Measurements from ENCODE around the gene LRFN2. TPM values are rescaled to one million over a fixed set of nuclear protein-coding genes. Genes with fewer than 3 reads are reported as not detected.

LRFN2 gene
- total RNA-seq, 2 donors from 2014 or later, result 0.62 TPM; not detected in 1

DNA sequence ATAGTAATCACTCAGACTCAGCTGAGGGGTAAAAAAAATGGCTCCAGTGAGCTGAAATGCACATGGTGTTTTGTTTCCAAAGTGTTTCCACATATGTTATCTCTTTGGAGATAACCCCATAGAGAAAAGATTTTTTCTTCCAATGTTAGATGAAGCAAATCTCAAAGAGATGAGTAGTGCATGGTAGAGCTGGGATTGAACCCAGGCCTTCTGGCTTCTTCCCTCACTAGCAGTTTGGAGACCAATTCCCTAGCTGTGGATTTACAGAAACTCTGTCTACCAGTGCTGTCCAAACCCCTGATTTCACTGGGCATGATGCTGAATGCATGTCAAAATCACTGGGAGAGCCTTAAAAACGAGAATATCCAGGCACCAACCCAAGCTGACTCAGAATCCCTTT is 165.1 kb downstream of the LRFN2 start:
- whole genome bisulfite sequencing, result 73% methylated on average over 1 of the region's 1 CpG
- TF ChIP-seq, protein P1, sequence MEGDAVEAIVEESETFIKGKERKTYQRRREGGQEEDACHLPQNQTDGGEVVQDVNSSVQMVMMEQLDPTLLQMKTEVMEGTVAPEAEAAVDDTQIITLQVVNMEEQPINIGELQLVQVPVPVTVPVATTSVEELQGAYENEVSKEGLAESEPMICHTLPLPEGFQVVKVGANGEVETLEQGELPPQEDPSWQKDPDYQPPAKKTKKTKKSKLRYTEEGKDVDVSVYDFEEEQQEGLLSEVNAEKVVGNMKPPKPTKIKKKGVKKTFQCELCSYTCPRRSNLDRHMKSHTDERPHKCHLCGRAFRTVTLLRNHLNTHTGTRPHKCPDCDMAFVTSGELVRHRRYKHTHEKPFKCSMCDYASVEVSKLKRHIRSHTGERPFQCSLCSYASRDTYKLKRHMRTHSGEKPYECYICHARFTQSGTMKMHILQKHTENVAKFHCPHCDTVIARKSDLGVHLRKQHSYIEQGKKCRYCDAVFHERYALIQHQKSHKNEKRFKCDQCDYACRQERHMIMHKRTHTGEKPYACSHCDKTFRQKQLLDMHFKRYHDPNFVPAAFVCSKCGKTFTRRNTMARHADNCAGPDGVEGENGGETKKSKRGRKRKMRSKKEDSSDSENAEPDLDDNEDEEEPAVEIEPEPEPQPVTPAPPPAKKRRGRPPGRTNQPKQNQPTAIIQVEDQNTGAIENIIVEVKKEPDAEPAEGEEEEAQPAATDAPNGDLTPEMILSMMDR (IDR thresholded peaks at IDR 0.05), result no peak
- TF ChIP-seq POLR2A (IDR thresholded peaks at IDR 0.05) (no peak), POLR2AphosphoS5 (IDR thresholded peaks at IDR 0.05) (no peak)
- intact Hi-C loops (cut with DNase I), result no loop called here
- Histone ChIP-seq H3K27me3 (replicated peaks; ENCODE audit: insufficient read depth) (no peaks in the 10 kb centered on the region), H3K9me3 (no peaks in the 10 kb centered on the region), H3K27ac (no peak overlapping the region), H3K4me1 (replicated peaks) (no peaks in the 10 kb centered on the region), H3K4me3 (no peak overlapping the region), H3K36me3 (no peaks in the 10 kb centered on the region)
- no peak for DNase-seq (ENCODE audit: low spot score)

GRCh38 chr6:40419946-40420728 is 167.0 kb downstream of the LRFN2 start:
- DNase-seq (ENCODE audit: low spot score), result no peak
- WGBS, result 92% methylated on average over 17 of the region's 17 CpGs
- TF ChIP-seq POLR2AphosphoS5 (IDR thresholded peaks at IDR 0.05) (no peak), POLR2A (IDR thresholded peaks at IDR 0.05) (no peak)
- TF ChIP-seq, protein P1 (IDR thresholded peaks at IDR 0.05), result no peak
- no peaks in the 10 kb centered on the region for H3K9me3 ChIP-seq
- H3K27ac ChIP-seq, result no peak overlapping the region
- H3K36me3 ChIP-seq, result no peaks in the 10 kb centered on the region
- intact Hi-C loops (cut with DNase I), result no loop called here
- no peak overlapping the region for H3K4me3 ChIP-seq
- H3K4me1 ChIP-seq (replicated peaks), result no peaks in the 10 kb centered on the region
- H3K27me3 ChIP-seq (replicated peaks; ENCODE audit: insufficient read depth), result no peaks in the 10 kb centered on the region

- no peaks in the 10 kb centered on the region for H3K9me3 ChIP-seq
- intact Hi-C loops (cut with DNase I), result no loop called here
- no peaks in the 10 kb centered on the region for H3K36me3 ChIP-seq
- H3K4me1 ChIP-seq (replicated peaks), result no peaks in the 10 kb centered on the region
- no peak overlapping the region for H3K27ac ChIP-seq
- DNase-seq (ENCODE audit: low spot score), result no peak
- WGBS, result 95% methylated on average over 1 of the region's 1 CpG
- no peak overlapping the region for H3K4me3 ChIP-seq
- no peaks in the 10 kb centered on the region for H3K27me3 ChIP-seq (replicated peaks; ENCODE audit: insufficient read depth)
- TF ChIP-seq, protein P1 (IDR thresholded peaks at IDR 0.05), result no peak
- TF ChIP-seq POLR2AphosphoS5 (IDR thresholded peaks at IDR 0.05) (no peak), POLR2A (IDR thresholded peaks at IDR 0.05) (no peak)
Measured at GRCh38 chr6:40419377-40419776, 167.8 kb downstream of the LRFN2 start.

DNA sequence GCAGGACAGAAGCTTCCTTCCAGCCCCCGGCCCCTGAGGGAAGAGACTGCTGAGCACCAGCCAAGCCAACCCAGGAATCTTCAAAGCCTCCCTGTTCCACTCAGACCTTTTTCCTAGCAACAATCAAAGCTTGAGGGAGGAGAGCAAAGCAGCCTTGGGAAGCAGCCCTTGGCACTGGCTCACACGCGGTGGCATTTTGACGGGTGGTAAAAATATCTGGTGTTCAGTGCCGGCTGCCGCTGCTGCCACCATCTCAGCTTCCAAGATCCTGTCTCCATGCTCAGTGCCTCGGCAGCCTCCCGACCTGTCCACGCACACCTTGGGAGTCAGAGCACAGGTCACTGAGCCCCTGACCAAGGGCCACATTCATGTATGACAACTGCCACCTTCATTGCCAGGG is 170.1 kb downstream of the LRFN2 start:
- H3K36me3 ChIP-seq, result no peaks in the 10 kb centered on the region
- no peak overlapping the region for H3K4me3 ChIP-seq
- H3K27ac ChIP-seq, result no peak overlapping the region
- DNase-seq (ENCODE audit: low spot score), result no peak
- no peaks in the 10 kb centered on the region for H3K4me1 ChIP-seq (replicated peaks)
- no peaks in the 10 kb centered on the region for H3K27me3 ChIP-seq (replicated peaks; ENCODE audit: insufficient read depth)
- WGBS, result 43% methylated on average over 9 of the region's 9 CpGs
- intact Hi-C loops (cut with DNase I), result no loop called here
- no peak for TF ChIP-seq POLR2A (IDR thresholded peaks at IDR 0.05)
- TF ChIP-seq, protein P1 (IDR thresholded peaks at IDR 0.05), result no peak
- H3K9me3 ChIP-seq, result no peaks in the 10 kb centered on the region

GRCh38 chr6:40414617-40415016 is 172.5 kb downstream of the LRFN2 start:
- TF ChIP-seq POLR2AphosphoS5 (IDR thresholded peaks at IDR 0.05), result no peak
- TF ChIP-seq POLR2A (IDR thresholded peaks at IDR 0.05), result no peak
- TF ChIP-seq, protein P1 (IDR thresholded peaks at IDR 0.05), result no peak

More at GRCh38 chr6:40414617-40415016, 172.5 kb downstream of the LRFN2 start:
- no peak overlapping the region for H3K27ac ChIP-seq
- H3K4me3 ChIP-seq, result no peak overlapping the region
- intact Hi-C loops (cut with DNase I), result no loop called here
- no peaks in the 10 kb centered on the region for H3K9me3 ChIP-seq
- DNase-seq (ENCODE audit: low spot score), result no peak
- H3K4me1 ChIP-seq (replicated peaks), result no peaks in the 10 kb centered on the region
- no peaks in the 10 kb centered on the region for H3K36me3 ChIP-seq
- no peaks in the 10 kb centered on the region for H3K27me3 ChIP-seq (replicated peaks; ENCODE audit: insufficient read depth)
- WGBS, result 85% methylated on average over 6 of the region's 6 CpGs

All from prostate gland (tissue), 2 donors.